ENCODE measurements around the gene TBC1D21. TPM values are rescaled to one million over a fixed set of nuclear protein-coding genes. Genes with fewer than 3 reads are reported as not detected.

TBC1D21 gene
- total RNA-seq: not detected

DNA sequence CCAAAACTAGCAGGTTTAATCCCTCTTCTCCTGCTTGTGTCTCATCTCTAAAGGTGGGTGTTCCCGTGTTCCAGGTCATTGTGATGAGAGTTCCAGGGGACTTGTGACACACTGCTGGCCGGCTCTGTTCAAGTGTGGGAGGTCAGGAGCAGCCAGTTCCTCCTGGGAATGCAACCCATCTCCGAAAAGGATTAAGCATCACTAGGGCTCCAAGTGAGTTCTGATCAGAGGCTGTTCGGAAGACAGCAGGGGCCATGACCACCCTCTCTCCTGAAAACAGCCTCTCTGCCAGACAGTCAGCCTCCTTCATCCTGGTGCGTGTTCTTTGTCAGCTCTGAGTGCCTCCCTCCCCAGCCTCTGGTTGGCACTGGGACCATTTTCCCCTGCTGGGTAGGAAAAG, at the start of gene TBC1D21:
TSS of gene TBC1D21 (plus strand) at position 109 of the 400 bp plus-strand sequence. CDS start at position 255, 146 bp downstream.
- Histone ChIP-seq H3K4me3 (no peak within 1 kb of the TSS), H3K36me3 (no peaks in the 10 kb centered on the region), H3K27me3 (peaks cover 41% of the 10 kb centered on the region), H3K4me1 (no peaks in the 10 kb centered on the region), H3K9me3 (peaks cover 0 to 4% (median 0%) of the 10 kb centered on the region in 3 donors), H3K27ac (no peak within 1 kb of the TSS)
- WGBS, 2 donors (ENCODE audit: low coverage in 1 of 2): no CpG with 5 or more reads among the region's 5 CpGs
- ATAC-seq: no peak
- TF ChIP-seq EP300 (IDR thresholded peaks at IDR 0.05): no peak
- no peak for TF ChIP-seq POLR2A (IDR thresholded peaks at IDR 0.05)
- no peak for TF ChIP-seq POLR2AphosphoS5 (IDR thresholded peaks at IDR 0.05)
- no peak for TF ChIP-seq CTCF (IDR thresholded peaks at IDR 0.05)

DNA sequence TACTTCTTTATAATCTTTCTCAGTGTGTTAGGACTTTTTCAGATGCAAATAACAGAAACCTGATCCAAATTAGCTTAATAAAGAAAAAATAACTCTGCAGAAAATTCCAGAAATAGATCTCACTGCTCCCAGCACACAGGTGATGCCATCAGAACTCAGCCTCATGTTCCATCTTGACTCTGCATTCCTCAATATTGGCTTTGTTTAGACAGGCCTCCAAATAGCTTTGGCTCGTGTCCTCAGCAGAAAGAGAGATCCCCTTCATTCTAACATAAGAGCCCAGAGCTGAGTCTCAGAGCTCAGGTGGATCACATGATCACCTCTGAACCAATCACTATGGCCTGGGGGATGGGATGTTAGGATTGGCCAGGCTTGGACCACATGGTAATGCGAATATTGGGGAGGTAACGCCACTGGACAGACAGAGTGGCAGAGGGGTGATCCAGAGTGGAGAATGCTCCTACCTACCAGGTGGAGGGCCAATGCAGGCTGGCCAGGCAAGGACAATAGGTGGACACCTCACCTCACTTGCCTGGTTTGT, 46.6 kb upstream of the TBC1D21 start:
- H3K4me3 ChIP-seq: no peak overlapping the region
- H3K27me3 ChIP-seq: peaks cover 43% of the 10 kb centered on the region
- no peak overlapping the region for H3K27ac ChIP-seq
- WGBS, 2 donors (ENCODE audit: low coverage in 1 of 2): 50 to 51% methylated on average over 1 to 2 of the region's 3 CpGs
- no peaks in the 10 kb centered on the region for H3K36me3 ChIP-seq
- TF ChIP-seq CTCF (IDR thresholded peaks at IDR 0.05) (no peak), POLR2A (IDR thresholded peaks at IDR 0.05) (no peak), POLR2AphosphoS5 (IDR thresholded peaks at IDR 0.05) (no peak), EP300 (IDR thresholded peaks at IDR 0.05) (no peak)
- no peaks in the 10 kb centered on the region for H3K9me3 ChIP-seq
- no peaks in the 10 kb centered on the region for H3K4me1 ChIP-seq
- ATAC-seq: no peak

DNA sequence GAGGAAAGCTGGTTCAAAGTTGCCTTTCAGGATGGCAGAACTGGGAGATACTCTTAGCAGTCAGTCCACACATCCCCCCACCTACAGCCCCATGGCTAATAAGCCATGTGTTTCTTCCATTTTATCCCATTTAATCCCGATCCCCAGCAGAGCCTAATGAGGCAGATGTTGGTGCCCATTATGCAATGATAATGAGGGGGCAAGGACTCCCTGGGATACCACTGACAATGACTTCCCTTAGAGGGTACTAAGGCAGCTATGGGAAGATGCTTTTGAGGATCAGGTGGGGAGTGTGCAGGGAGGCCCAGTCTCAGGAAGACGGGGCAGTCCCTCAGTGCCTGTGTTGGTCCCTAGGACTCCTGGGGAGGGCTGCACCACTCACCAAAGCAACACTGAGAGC, 43.8 kb upstream of the TBC1D21 start:
- Histone ChIP-seq H3K9me3 (no peaks in the 10 kb centered on the region), H3K27me3 (peaks cover 63% of the 10 kb centered on the region), H3K4me1 (no peaks in the 10 kb centered on the region), H3K4me3 (no peak overlapping the region), H3K36me3 (no peaks in the 10 kb centered on the region), H3K27ac (no peak overlapping the region)
- WGBS, 2 donors (ENCODE audit: low coverage in 1 of 2): 40% methylated on average over 2 of the region's 2 CpGs; no CpG with 5 or more reads in 1 of the 2 donors
- TF ChIP-seq EP300 (IDR thresholded peaks at IDR 0.05) (no peak), CTCF (IDR thresholded peaks at IDR 0.05) (no peak), POLR2A (IDR thresholded peaks at IDR 0.05) (no peak), POLR2AphosphoS5 (IDR thresholded peaks at IDR 0.05) (no peak)
- no peak for ATAC-seq

GRCh38 chr15:73832657-73833056, 40.7 kb upstream of the TBC1D21 start:
- 0% methylated on average over 1 of the region's 1 CpG; no CpG with 5 or more reads in 1 of the 2 donors for WGBS, 2 donors (ENCODE audit: low coverage in 1 of 2)
- ATAC-seq: no peak
- no peak overlapping the region for H3K4me3 ChIP-seq
- TF ChIP-seq EP300 (IDR thresholded peaks at IDR 0.05) (no peak), CTCF (IDR thresholded peaks at IDR 0.05) (no peak), POLR2A (IDR thresholded peaks at IDR 0.05) (no peak), POLR2AphosphoS5 (IDR thresholded peaks at IDR 0.05) (no peak)
- H3K36me3 ChIP-seq: no peaks in the 10 kb centered on the region
- H3K9me3 ChIP-seq: no peaks in the 10 kb centered on the region
- H3K27me3 ChIP-seq: peaks cover 67% of the 10 kb centered on the region
- no peaks in the 10 kb centered on the region for H3K4me1 ChIP-seq
- H3K27ac ChIP-seq: no peak overlapping the region

DNA sequence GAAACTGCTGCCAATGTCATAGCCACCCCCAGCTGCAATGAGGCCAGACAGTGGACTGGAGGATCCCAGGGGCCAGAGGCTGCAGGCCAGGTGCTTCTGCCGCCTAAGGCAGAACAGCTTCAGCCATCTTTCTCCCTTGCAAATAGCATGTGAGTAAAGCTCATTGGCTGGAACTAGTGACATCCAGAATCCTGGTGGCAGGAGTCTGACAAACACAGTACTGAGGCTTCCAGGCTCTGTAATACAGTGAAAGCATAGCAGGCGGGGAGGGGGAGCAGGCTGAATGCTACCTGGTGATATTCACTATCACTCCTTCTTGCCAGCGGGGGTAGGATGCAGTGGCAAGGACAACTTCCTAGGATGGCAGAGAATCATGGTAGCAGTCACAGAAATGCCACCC, 36.5 kb upstream of the TBC1D21 start:
- no peak for TF ChIP-seq EP300 (IDR thresholded peaks at IDR 0.05)
- no peak for ATAC-seq
- no peak overlapping the region for H3K4me3 ChIP-seq
- peaks cover 0 to 14% (median 7%) of the 10 kb centered on the region in 3 donors for H3K4me1 ChIP-seq
- H3K27me3 ChIP-seq: peaks cover 41% of the 10 kb centered on the region
- no peaks in the 10 kb centered on the region for H3K36me3 ChIP-seq
- no peaks in the 10 kb centered on the region for H3K9me3 ChIP-seq
- 100% methylated on average over 1 of the region's 3 CpGs for WGBS, 2 donors (ENCODE audit: low coverage in 1 of 2)
- no peak overlapping the region for H3K27ac ChIP-seq

Measured in gastroesophageal sphincter (tissue), 4 donors.